ENCODE data around the gene KIF16B.
"Not testable (repeated sequence)": the region's sequence is repeated elsewhere in the genome, so short reads cannot be mapped to it uniquely, and the experiment has no call there.

Gene KIF16B

DNA sequence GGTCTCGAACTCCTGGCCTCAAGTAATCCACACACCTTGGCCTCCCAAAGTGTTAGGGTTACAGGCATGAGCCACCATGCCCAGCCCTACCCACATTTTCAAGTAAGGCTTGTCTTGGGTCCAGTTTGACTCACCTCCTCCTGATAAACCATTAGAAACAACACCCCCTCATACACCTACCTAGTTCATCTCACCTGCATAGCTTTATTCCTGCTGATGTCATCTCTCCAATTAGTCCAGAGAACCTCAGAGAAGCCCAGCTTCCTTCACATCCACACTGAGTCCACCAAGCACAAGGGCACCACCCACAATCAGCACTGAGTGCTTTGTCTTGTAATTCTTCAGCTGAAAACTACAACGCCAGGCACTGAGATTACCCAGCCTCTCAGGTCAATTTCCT lies 35.3 kb downstream of the KIF16B start:
- Histone ChIP-seq H3K9me3 (ENCODE audit: control insufficient read depth, insufficient read depth, low read length) (no peaks in the 10 kb centered on the region), H3K4me1 (ENCODE audit: control insufficient read depth, insufficient read depth, low read length) (peaks cover 2% of the 10 kb centered on the region; the same call in 1 of the 2 replicates), H3K4me3 (ENCODE audit: low read depth, low read length) (no peak overlapping the region), H3K9ac (ENCODE audit: low read depth, low read length) (no peak overlapping the region), H3K27me3 (ENCODE audit: control insufficient read depth, insufficient read depth, low read length) (no peaks in the 10 kb centered on the region), H3K36me3 (ENCODE audit: control insufficient read depth, insufficient read depth, low read length) (no peaks in the 10 kb centered on the region), H3K27ac (ENCODE audit: low read depth, low read length) (no peak overlapping the region)

DNA sequence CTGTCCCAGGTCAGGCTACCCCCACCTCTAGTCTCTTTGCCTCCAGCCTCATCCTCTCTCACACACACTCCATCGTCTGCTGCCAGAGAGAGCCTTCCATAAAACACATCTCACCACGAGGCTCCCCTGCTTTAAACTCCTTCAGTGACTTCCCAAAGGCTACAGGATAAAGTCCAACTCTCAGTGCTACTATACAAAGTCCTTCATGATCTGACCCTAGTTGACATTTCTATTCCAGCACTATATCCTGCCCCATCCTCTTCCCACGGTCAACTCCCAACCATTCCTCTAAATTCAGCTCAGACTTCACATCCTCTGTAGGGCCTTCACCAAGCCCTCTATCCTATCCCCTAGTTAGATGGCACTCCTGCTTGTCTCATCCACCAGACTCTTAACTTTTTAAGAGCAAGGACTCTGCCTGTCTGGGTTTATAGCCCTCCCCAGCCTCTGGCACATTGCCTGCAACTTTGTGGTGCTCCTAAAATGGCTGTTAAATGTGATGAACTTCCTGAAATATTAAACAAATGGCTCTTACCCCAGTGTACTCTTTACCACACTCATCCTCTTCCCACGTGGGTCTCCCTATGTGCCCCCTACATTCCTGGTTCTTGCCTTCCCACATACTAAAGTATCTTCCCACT lies 36.1 kb downstream of the KIF16B start:
- H3K4me1 ChIP-seq (ENCODE audit: control insufficient read depth, insufficient read depth, low read length) = peaks cover 2% of the 10 kb centered on the region; the same call in 1 of the 2 replicates
- no peaks in the 10 kb centered on the region for H3K36me3 ChIP-seq (ENCODE audit: control insufficient read depth, insufficient read depth, low read length)
- no peaks in the 10 kb centered on the region for H3K27me3 ChIP-seq (ENCODE audit: control insufficient read depth, insufficient read depth, low read length)
- H3K9ac ChIP-seq (ENCODE audit: low read depth, low read length) = no peak overlapping the region
- H3K27ac ChIP-seq (ENCODE audit: low read depth, low read length) = no peak overlapping the region
- H3K4me3 ChIP-seq (ENCODE audit: low read depth, low read length) = no peak overlapping the region
- no peaks in the 10 kb centered on the region for H3K9me3 ChIP-seq (ENCODE audit: control insufficient read depth, insufficient read depth, low read length)

DNA sequence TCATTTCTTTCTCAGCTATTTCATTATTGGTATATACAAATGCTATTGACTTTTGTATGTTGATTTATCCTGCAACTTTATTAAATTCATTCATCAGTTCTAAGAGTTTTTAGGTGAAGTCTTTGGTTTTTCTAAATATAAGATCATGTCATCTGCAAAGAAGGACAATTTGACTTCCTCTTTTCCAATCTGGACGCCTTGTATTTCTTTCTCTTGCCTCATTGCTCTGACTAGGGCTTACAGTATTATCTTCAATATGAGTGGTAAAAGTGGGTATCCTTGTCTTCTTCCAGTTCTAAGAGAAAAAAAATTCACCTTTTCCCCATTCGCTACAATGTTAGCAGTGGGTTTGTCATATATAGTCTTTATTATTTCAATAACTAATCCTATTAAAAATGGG lies 38.0 kb downstream of the KIF16B start:
- Histone ChIP-seq H3K4me1 (ENCODE audit: control insufficient read depth, insufficient read depth, low read length) (peaks cover 6% of the 10 kb centered on the region), H3K27me3 (ENCODE audit: control insufficient read depth, insufficient read depth, low read length) (no peaks in the 10 kb centered on the region), H3K36me3 (ENCODE audit: control insufficient read depth, insufficient read depth, low read length) (no peaks in the 10 kb centered on the region), H3K27ac (ENCODE audit: low read depth, low read length) (no peak overlapping the region), H3K9me3 (ENCODE audit: control insufficient read depth, insufficient read depth, low read length) (no peaks in the 10 kb centered on the region), H3K9ac (ENCODE audit: low read depth, low read length) (no peak overlapping the region), H3K4me3 (ENCODE audit: low read depth, low read length) (no peak overlapping the region)

DNA sequence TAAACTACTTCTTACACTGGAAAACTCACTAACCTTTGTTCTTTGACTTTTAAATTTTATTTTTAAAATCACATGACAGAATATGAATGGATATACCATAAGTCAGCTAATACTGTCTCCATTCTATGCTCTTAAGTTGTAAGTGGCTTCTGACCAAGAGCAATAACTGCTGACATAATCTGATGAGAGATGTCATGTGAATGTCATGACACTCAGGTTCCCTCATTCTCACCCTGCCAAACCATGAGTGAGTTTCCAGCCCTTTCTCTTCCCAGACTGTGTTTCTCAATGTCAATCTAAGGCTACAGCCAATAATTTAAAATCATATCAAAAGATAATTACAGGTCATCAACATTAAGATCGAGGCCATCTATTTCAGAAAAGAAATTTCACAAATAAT lies 39.7 kb downstream of the KIF16B start:
- Histone ChIP-seq H3K4me3 (ENCODE audit: low read depth, low read length) (no peak overlapping the region), H3K9ac (ENCODE audit: low read depth, low read length) (no peak overlapping the region), H3K4me1 (ENCODE audit: control insufficient read depth, insufficient read depth, low read length) (peaks cover 7% of the 10 kb centered on the region), H3K36me3 (ENCODE audit: control insufficient read depth, insufficient read depth, low read length) (no peaks in the 10 kb centered on the region), H3K27ac (ENCODE audit: low read depth, low read length) (no peak overlapping the region), H3K9me3 (ENCODE audit: control insufficient read depth, insufficient read depth, low read length) (no peaks in the 10 kb centered on the region), H3K27me3 (ENCODE audit: control insufficient read depth, insufficient read depth, low read length) (no peaks in the 10 kb centered on the region)

DNA sequence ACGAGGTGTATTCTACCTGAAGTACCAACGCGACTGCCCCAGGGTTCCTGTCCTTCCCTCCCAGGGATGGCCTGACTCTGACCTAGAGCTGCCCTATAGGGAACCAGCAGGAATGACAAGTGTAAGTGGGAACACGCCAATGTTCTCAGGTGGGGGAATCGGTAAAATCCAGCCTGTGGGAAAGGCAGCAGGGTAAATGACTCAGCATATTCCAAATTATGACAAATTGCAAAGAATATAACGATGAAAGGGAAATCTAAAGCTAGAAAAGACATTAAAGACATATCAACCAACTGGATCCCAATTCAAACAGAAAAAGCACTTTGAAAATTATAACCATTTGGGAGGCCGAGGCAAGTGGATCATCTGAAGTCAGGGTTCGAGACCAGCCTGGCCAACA lies 41.8 kb downstream of the KIF16B start:
- Histone ChIP-seq H3K9me3 (ENCODE audit: control insufficient read depth, insufficient read depth, low read length) (no peaks in the 10 kb centered on the region), H3K27ac (ENCODE audit: low read depth, low read length) (no peak overlapping the region), H3K27me3 (ENCODE audit: control insufficient read depth, insufficient read depth, low read length) (no peaks in the 10 kb centered on the region), H3K4me1 (ENCODE audit: control insufficient read depth, insufficient read depth, low read length) (peaks cover 21% of the 10 kb centered on the region), H3K9ac (ENCODE audit: low read depth, low read length) (0 out of 2 replicates have a peak overlapping the region, but pooled peaks have one; percentile 8), H3K4me3 (ENCODE audit: low read depth, low read length) (no peak overlapping the region), H3K36me3 (ENCODE audit: control insufficient read depth, insufficient read depth, low read length) (no peaks in the 10 kb centered on the region)

DNA sequence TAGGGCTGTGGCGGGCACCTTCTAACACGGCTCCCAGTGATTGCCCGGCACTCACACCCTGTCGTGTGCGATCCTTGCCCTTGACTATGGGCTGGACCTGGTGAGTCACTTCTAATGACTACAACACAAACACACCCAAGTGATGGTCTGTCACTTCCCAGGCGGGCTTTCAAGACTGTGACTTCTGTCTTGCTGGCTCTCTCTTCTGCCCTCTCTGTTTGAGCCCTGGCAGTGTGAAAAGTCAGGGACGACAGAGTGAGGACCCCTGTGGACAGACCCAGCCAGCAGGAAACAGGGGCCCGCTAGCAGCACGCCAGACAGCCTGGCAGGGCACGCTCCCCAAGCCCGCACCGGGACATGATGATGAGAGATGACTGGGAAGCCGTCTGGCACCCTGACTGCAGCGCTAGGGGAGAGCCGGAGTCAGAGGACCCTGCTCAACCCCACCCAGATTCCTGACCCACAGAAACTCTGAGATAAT lies 43.0 kb downstream of the KIF16B start:
- no peaks in the 10 kb centered on the region for H3K27me3 ChIP-seq (ENCODE audit: control insufficient read depth, insufficient read depth, low read length)
- no peaks in the 10 kb centered on the region for H3K36me3 ChIP-seq (ENCODE audit: control insufficient read depth, insufficient read depth, low read length)
- no peak overlapping the region for H3K27ac ChIP-seq (ENCODE audit: low read depth, low read length)
- no peak overlapping the region for H3K9ac ChIP-seq (ENCODE audit: low read depth, low read length)
- H3K4me3 ChIP-seq (ENCODE audit: low read depth, low read length) = no peak overlapping the region
- H3K9me3 ChIP-seq (ENCODE audit: control insufficient read depth, insufficient read depth, low read length) = no peaks in the 10 kb centered on the region
- H3K4me1 ChIP-seq (ENCODE audit: control insufficient read depth, insufficient read depth, low read length) = peaks cover 33% of the 10 kb centered on the region

DNA sequence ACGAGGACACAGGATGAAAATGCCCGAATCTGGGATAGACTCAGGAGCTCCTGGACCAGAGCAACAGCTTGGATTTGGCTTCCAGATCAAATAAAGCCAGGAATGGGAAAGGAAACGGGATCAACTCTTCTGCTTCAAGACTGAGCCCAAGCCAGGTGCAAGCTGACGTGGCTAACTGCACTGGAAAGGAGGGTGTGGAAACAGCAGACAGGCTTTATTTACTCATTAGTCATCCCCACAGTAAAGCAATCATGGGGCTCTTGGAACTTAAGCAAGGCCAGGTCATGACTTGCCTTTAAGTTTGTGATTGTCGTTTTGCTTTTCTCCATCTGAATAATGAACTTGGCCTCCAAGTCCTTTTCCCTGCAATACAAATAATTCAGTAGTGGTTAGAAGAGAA lies 45.2 kb downstream of the KIF16B start:
- no peak overlapping the region for H3K4me3 ChIP-seq (ENCODE audit: low read depth, low read length)
- H3K4me1 ChIP-seq (ENCODE audit: control insufficient read depth, insufficient read depth, low read length) = peaks cover 34% of the 10 kb centered on the region
- H3K9ac ChIP-seq (ENCODE audit: low read depth, low read length) = no peak overlapping the region
- no peaks in the 10 kb centered on the region for H3K36me3 ChIP-seq (ENCODE audit: control insufficient read depth, insufficient read depth, low read length)
- H3K27ac ChIP-seq (ENCODE audit: low read depth, low read length) = peak overlapping the region; percentile 70
- no peaks in the 10 kb centered on the region for H3K27me3 ChIP-seq (ENCODE audit: control insufficient read depth, insufficient read depth, low read length)
- no peaks in the 10 kb centered on the region for H3K9me3 ChIP-seq (ENCODE audit: control insufficient read depth, insufficient read depth, low read length)

DNA sequence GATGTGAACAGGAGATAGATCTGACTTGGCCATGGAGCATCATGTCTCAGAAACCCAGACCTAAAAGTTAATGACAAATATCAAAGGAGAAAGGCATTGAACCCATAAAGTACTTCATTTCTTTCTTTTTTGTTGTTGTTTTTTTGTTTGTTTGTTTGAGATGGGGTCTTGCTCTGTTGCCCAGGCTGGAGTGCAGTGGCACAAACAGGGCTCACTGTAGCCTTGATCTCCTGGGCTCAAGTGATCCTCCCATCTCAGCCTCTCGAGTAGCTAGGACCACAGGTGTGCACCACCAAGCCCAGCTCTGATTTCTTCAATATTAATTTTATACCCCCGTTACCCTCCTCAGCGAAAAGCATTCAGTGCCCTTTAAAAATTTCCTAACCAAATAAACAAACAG lies 45.8 kb downstream of the KIF16B start:
- Histone ChIP-seq H3K4me3 (ENCODE audit: low read depth, low read length) (no peak overlapping the region), H3K27me3 (ENCODE audit: control insufficient read depth, insufficient read depth, low read length) (no peaks in the 10 kb centered on the region), H3K36me3 (ENCODE audit: control insufficient read depth, insufficient read depth, low read length) (no peaks in the 10 kb centered on the region), H3K9me3 (ENCODE audit: control insufficient read depth, insufficient read depth, low read length) (no peaks in the 10 kb centered on the region), H3K9ac (ENCODE audit: low read depth, low read length) (no peak overlapping the region), H3K4me1 (ENCODE audit: control insufficient read depth, insufficient read depth, low read length) (peaks cover 34% of the 10 kb centered on the region), H3K27ac (ENCODE audit: low read depth, low read length) (no peak overlapping the region)

DNA sequence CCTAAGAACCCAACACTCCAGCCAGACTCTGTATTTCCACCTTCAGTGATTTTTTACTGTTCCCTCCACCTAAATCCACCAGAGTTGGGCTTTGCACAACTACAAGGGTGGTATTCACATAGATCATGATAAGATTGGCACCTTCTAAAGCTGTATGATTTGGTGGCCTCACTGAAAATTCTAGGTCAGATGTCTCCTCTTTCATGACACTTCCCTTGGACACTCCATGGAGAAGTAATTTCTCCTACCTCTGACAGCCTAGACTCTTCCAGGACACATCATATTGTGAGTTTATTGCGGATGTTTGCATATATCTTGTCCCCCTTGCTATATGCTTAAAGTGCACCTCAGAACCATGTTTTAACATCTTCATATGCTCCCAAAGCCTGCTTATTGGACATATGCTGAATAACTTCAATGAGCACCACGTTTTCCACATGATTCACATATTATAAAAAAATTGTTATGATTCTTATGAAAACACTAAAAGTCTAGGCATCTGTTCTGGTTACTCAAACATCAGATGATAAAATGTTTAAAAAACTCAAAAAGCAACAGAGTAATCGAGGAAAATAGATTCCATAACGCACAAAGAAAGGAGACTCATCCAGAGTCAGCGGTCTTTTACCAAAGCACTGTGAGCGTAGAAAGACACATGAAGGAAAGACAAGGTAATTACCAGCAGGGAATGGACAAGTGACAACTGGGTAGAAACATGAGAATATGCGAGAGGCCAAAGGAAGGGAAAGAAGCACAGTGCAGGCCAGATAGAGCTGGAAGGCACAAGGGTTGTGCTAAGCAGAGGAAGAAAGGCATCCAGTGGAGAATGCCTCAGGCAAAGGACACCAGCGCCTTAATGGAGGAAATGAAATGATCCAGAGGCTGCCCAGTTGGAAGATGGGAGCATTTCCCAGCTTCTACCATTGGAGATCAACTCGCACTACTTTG lies 46.5 kb downstream of the KIF16B start:
- Histone ChIP-seq H3K9ac (ENCODE audit: low read depth, low read length) (no peak overlapping the region), H3K27me3 (ENCODE audit: control insufficient read depth, insufficient read depth, low read length) (no peaks in the 10 kb centered on the region), H3K4me1 (ENCODE audit: control insufficient read depth, insufficient read depth, low read length) (peaks cover 34% of the 10 kb centered on the region), H3K27ac (ENCODE audit: low read depth, low read length) (no peak overlapping the region), H3K36me3 (ENCODE audit: control insufficient read depth, insufficient read depth, low read length) (no peaks in the 10 kb centered on the region), H3K9me3 (ENCODE audit: control insufficient read depth, insufficient read depth, low read length) (no peaks in the 10 kb centered on the region), H3K4me3 (ENCODE audit: low read depth, low read length) (no peak overlapping the region)

DNA sequence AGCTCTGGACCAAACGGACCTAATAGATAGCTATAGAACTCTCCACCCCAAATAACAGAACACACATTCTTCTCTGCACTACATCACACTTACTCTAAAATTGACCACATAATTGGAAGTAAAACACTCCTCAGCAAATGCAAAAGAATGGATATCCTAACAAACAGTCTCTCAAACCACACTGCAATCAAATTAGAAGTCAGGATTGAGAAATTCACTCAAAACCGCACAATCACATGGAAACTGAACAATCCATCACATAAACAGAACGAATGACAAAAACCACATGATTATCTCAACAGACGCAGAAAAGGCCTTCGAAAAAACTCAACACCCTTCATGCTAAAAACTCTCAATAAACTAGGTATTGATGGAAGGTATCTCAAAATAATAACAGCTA lies 50.6 kb downstream of the KIF16B start:
- H3K27me3 ChIP-seq (ENCODE audit: control insufficient read depth, insufficient read depth, low read length); H3K36me3 ChIP-seq (ENCODE audit: control insufficient read depth, insufficient read depth, low read length); H3K9ac ChIP-seq (ENCODE audit: low read depth, low read length); H3K9me3 ChIP-seq (ENCODE audit: control insufficient read depth, insufficient read depth, low read length); H3K27ac ChIP-seq (ENCODE audit: low read depth, low read length); H3K4me3 ChIP-seq (ENCODE audit: low read depth, low read length): not testable (repeated sequence)
- H3K4me1 ChIP-seq (ENCODE audit: control insufficient read depth, insufficient read depth, low read length) = peaks cover 26% of the 10 kb centered on the region

DNA sequence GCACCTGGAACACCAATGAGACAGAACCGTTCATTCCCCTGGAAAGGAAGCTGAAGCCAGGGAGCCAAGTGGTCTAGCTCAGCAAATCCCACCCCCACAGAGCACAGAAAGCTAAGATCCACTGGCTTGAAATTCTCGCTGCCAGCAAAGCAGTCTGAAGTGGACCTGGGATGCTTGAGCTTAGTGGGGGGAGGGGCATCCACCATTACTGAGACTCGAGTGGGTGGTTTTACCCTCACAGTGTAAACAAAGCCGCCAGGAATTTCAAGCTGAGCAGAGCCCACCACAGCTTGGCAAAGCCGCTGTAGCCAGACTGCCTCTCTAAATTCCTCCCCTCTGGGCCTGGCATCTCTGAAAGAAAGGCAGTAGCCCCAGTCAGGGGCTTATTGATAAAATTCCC lies 53.1 kb downstream of the KIF16B start:
- H3K9me3 ChIP-seq (ENCODE audit: control insufficient read depth, insufficient read depth, low read length) = no peaks in the 10 kb centered on the region
- H3K27ac ChIP-seq (ENCODE audit: low read depth, low read length) = peak overlapping the region; percentile 20
- H3K27me3 ChIP-seq (ENCODE audit: control insufficient read depth, insufficient read depth, low read length) = no peaks in the 10 kb centered on the region
- 0 out of 2 replicates have a peak, but pooled peaks cover 6% of the 10 kb centered on the region for H3K4me1 ChIP-seq (ENCODE audit: control insufficient read depth, insufficient read depth, low read length)
- H3K9ac ChIP-seq (ENCODE audit: low read depth, low read length) = 0 out of 2 replicates have a peak overlapping the region, but pooled peaks have one; percentile 7
- no peak overlapping the region for H3K4me3 ChIP-seq (ENCODE audit: low read depth, low read length)
- H3K36me3 ChIP-seq (ENCODE audit: control insufficient read depth, insufficient read depth, low read length) = no peaks in the 10 kb centered on the region
